ENCODE measurements around the gene SYVN1. TPM values are rescaled to one million over a fixed set of nuclear protein-coding genes. Genes with fewer than 3 reads are reported as not detected.
A peak's percentile ranks its signal among the peaks of the same experiment; 100 is the strongest.
"Not testable (repeated sequence)": the region's sequence is repeated elsewhere in the genome, so short reads cannot be mapped to it uniquely, and the experiment has no call there.

SYVN1 gene
- total RNA-seq, 1 donor from 2014 or later = 42.5 TPM

- Histone ChIP-seq H3K27ac (peak overlapping the region; percentile 84), H3K9me3 (no peaks in the 10 kb centered on the region), H3K4me3 (peak overlapping the region; percentile 85 to 91), H3K36me3 (peaks cover 0 to 37% of the 10 kb centered on the region in 2 donors), H3K4me1 (peaks cover 40% of the 10 kb centered on the region), H3K27me3 (no peaks in the 10 kb centered on the region)
- DNase-seq (ENCODE audit: extremely low spot score in 2 of 2) = no peak
- TF ChIP-seq POLR2AphosphoS5 (IDR thresholded peaks at IDR 0.05; ENCODE audit: insufficient read depth in 1 of 2, low read depth in 1 of 2) = no peak
- TF ChIP-seq POLR2A (IDR thresholded peaks at IDR 0.05) = no peak
- TF ChIP-seq CTCF (IDR thresholded peaks at IDR 0.05) = no peak
- intact Hi-C loops (cut with DNase I) = loop anchor here (10.0 kb wide), 1 partner anchor 203 kb away; no protein-coding TSS in a partner anchor
These were observed 12.9 kb downstream of the SYVN1 start for GRCh38 chr11:65121447-65121864.

GRCh38 chr11:65120831-65121230 is 13.5 kb downstream of the SYVN1 start:
- Histone ChIP-seq H3K27me3 (no peaks in the 10 kb centered on the region), H3K36me3 (peaks cover 0 to 37% of the 10 kb centered on the region in 2 donors), H3K9me3 (no peaks in the 10 kb centered on the region), H3K4me3 (peak overlapping the region; percentile 85 to 91), H3K4me1 (peaks cover 46% of the 10 kb centered on the region), H3K27ac (peak overlapping the region; percentile 84)
- intact Hi-C loops (cut with DNase I) = loop anchor here (10.0 kb wide), 1 partner anchor 204 kb away; no protein-coding TSS in a partner anchor
- DNase-seq (ENCODE audit: extremely low spot score in 2 of 2) = no peak
- TF ChIP-seq POLR2A (IDR thresholded peaks at IDR 0.05) (no peak), CTCF (IDR thresholded peaks at IDR 0.05) (no peak)

GRCh38 chr11:65119670-65119995 is 14.7 kb downstream of the SYVN1 start:
- no peak for TF ChIP-seq CTCF (IDR thresholded peaks at IDR 0.05)
- TF ChIP-seq POLR2A (IDR thresholded peaks at IDR 0.05) = no peak
- no peak for TF ChIP-seq POLR2AphosphoS5 (IDR thresholded peaks at IDR 0.05; ENCODE audit: insufficient read depth in 1 of 2, low read depth in 1 of 2)
- Histone ChIP-seq H3K4me3 (no peak overlapping the region), H3K36me3 (peaks cover 0 to 27% of the 10 kb centered on the region in 2 donors), H3K27me3 (no peaks in the 10 kb centered on the region), H3K27ac (no peak overlapping the region), H3K9me3 (no peaks in the 10 kb centered on the region), H3K4me1 (peaks cover 49% of the 10 kb centered on the region)
- intact Hi-C loops (cut with DNase I) = loop anchor here (5.0 kb wide), 1 partner anchor 107 kb away; the partner anchor contains the start of gene ARL2
- DNase-seq (ENCODE audit: extremely low spot score in 2 of 2) = no peak

- not testable (repeated sequence) for H3K4me3 ChIP-seq, H3K27me3 ChIP-seq, H3K9me3 ChIP-seq
- H3K4me1 ChIP-seq = peaks cover 49% of the 10 kb centered on the region
- DNase-seq (ENCODE audit: extremely low spot score in 2 of 2) = peak in 1 of 2 donors; percentile 52
- intact Hi-C loops (cut with DNase I) = loop anchor here (5.0 kb wide), 1 partner anchor 107 kb away; the partner anchor contains the start of gene ARL2
- peak overlapping the region; percentile 71 for H3K27ac ChIP-seq
- peaks cover 0 to 24% of the 10 kb centered on the region in 2 donors for H3K36me3 ChIP-seq
These were observed 15.2 kb downstream of the SYVN1 start for GRCh38 chr11:65118891-65119669.

GRCh38 chr11:65118097-65118837 is 16.1 kb downstream of the SYVN1 start:
- Histone ChIP-seq H3K4me1 (peaks cover 46% of the 10 kb centered on the region), H3K9me3 (no peaks in the 10 kb centered on the region), H3K27me3 (no peaks in the 10 kb centered on the region), H3K27ac (peak overlapping the region; percentile 71), H3K4me3 (no peak overlapping the region), H3K36me3 (peaks cover 0 to 24% of the 10 kb centered on the region in 2 donors)
- DNase-seq (ENCODE audit: extremely low spot score in 2 of 2) = peak in 1 of 2 donors; percentile 85
- TF ChIP-seq CTCF (IDR thresholded peaks at IDR 0.05) (peak in 2 of 3 experiments; percentile 3 to 4), POLR2AphosphoS5 (IDR thresholded peaks at IDR 0.05; ENCODE audit: insufficient read depth in 1 of 2, low read depth in 1 of 2) (no peak), POLR2A (IDR thresholded peaks at IDR 0.05) (no peak)
- intact Hi-C loops (cut with DNase I) = loop anchor here (5.0 kb wide), 1 partner anchor 106 kb away; the partner anchor contains the start of gene ARL2
